Sigmoid colon (tissue), 7 donors: ENCODE data around the gene PTGIS. TPM values are rescaled to one million over a fixed set of nuclear protein-coding genes. Genes with fewer than 3 reads are reported as not detected.

Experiments
- DNase-seq: peaks from one replicate; pipeline ENCODE4 v3.0.0-alpha.2; 2019
- H3K27ac ChIP-seq, 4 donors: fragments of 200-600 bp; sonication (generic); one replicate each; pipeline ENCODE4 v1.5.1; 2016 to 2019; ENCODE audit warnings: mild to moderate bottlenecking in 1 of 4
- H3K27me3 ChIP-seq, 3 donors: fragments of 200-600 bp; sonication (generic); one replicate each; pipeline ENCODE4 v1.5.1; 2019; ENCODE audit warnings: mild to moderate bottlenecking in 1 of 3
- H3K36me3 ChIP-seq, 4 donors: fragments of 200-600 bp; sonication (generic); one replicate each; pipeline ENCODE4 v1.5.1; 2016 to 2019
- H3K4me1 ChIP-seq, 4 donors: fragments of 200-600 bp; sonication (generic); one replicate each; pipeline ENCODE4 v1.5.1; 2017 to 2019
- H3K4me3 ChIP-seq, 4 donors: fragments of 200-600 bp; sonication (generic); one replicate each; pipeline ENCODE4 v1.5.1; 2017 to 2019; ENCODE audit warnings: mild to moderate bottlenecking in 2 of 4, moderate library complexity in 1 of 4
- H3K9me3 ChIP-seq, 4 donors: fragments of 200-600 bp in 3 of 4; sonication (generic) in 3 of 4; one replicate each; pipeline versions ENCODE4 v1.5.1 to v1.6.1; 2013 to 2019
- EP300 ChIP-seq, 4 donors: sonication (generic); formaldehyde crosslinking; IDR thresholded peaks; one replicate each; pipeline ENCODE4 v1.6.1; 2017; ENCODE audit warnings: antibody characterized with exemption in 4 of 4
- POLR2A ChIP-seq, 2 donors: fragments of 450-650 bp; IDR thresholded peaks; one replicate each; pipeline ENCODE4 v1.6.1; 2016; ENCODE audit warnings: antibody characterized with exemption in 2 of 2, mild to moderate bottlenecking in 2 of 2, moderate library complexity in 2 of 2
- POLR2AphosphoS5 ChIP-seq, 4 donors: sonication (generic); formaldehyde crosslinking; IDR thresholded peaks; one replicate each; pipeline ENCODE4 v1.6.1; 2017; ENCODE audit warnings: antibody characterized with exemption in 4 of 4
- WGBS, 2 donors: extraction: QIAGEN DNeasy Blood & Tissue Kit; methylation state at CpG; one replicate each; pipeline ENCODE4 v1.1.7; 2013; 5-methylcytosine and 5-hydroxymethylcytosine counted together
- intact Hi-C: fragments of 100-400 bp; cut with DNase I; formaldehyde crosslinking; loops from one replicate; pipeline ENCODE4 v1.15.1; 2023
- polyA plus RNA-seq, 3 donors: library from polyadenylated mRNA; stranded (reverse); fragments of 200-250 nt; gene quantifications; one replicate each; pipeline ENCODE4 v1.2.3, GENCODE V29; 2013
- total RNA-seq, 4 donors: library from RNA; depleted of rRNA; stranded (reverse); fragments of >200 nt; gene quantifications; one replicate each; pipeline ENCODE4 v1.1.0, GENCODE V29; 2016
- TF ChIP-seq, protein P1 (sequence below), 4 experiments: fragments of 450-650 bp in 3 of 4; fragments of 200-600 bp in 1 of 4; IDR thresholded peaks; one replicate each; pipeline ENCODE4 v1.5.1; 2016 to 2019; ENCODE audit warnings: antibody characterized with exemption in 4 of 4, mild to moderate bottlenecking in 3 of 4, moderate library complexity in 2 of 4
- donor health status: healthy with polysubstance abuse.
- donor health status: Bipolar disorder and iron deficiency.
- donor health status: healthy.

Gene PTGIS
- total and polyA plus RNA-seq, 7 donors = 0.46 to 241 (median 55.3) TPM

DNA sequence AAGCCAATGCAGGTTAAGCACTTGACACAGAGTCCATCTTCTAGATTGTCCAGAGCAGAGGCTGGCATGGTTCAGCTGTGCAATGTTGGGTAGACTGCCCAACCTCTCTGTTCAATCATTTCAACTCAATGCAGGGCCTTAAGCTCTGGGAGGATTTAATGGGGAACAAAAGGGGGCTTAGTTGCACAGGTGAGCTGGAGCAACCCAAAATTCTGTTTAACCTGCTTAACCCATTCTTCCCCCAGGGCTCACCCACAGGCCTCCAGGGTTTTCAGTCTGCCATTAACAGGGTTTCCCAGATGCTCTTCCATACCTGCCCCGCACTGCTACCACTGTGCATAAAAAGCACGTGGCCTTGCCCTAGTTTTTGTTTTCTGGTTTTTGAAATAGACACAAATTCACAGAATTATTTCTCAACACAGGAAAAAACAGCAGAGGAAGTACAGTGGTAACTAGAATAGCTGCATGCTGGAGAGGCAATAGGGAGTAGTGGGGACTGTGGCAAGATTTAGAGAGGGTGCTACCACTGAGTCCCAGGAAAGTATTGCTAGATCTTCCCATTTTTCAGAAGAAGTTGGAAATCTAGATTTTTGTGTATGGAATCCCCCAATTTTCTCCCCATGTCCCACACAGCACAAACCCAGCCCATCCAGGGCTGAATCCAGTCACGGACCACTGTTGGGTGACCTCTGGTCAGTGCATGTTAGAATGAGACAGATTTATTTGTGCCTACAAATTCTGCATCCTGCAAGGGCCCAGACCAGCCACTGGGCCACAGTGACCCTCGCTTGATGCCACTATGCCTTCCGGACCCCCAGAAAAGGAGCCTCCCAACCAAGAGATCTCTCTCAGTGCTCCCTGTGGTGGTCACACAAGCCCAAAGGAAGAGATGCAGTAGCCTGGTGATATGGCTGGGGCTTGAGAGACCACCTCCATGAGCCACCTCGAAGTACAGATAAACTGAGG is 4.6 kb downstream of the PTGIS start:
- H3K27ac ChIP-seq = peak overlapping the region; percentile 75 to 91 (median 78)
- WGBS, 2 donors = 90% methylated on average over 6 of the region's 6 CpGs
- no peaks in the 10 kb centered on the region for H3K9me3 ChIP-seq
- peaks cover 0 to 10% (median 5%) of the 10 kb centered on the region in 3 donors for H3K27me3 ChIP-seq
- H3K4me1 ChIP-seq = peaks cover 0 to 51% (median 31%) of the 10 kb centered on the region in 4 donors
- peak; percentile 30 for DNase-seq
- H3K4me3 ChIP-seq = peak overlapping the region in 2 of 4 donors; percentile 18 to 22
- intact Hi-C loops = no loop called here
- H3K36me3 ChIP-seq = no peaks in the 10 kb centered on the region
- TF ChIP-seq POLR2AphosphoS5 (IDR thresholded peaks at IDR 0.05) = no peak
- TF ChIP-seq EP300 (IDR thresholded peaks at IDR 0.05) = no peak
- TF ChIP-seq POLR2A (IDR thresholded peaks at IDR 0.05) = no peak
- TF ChIP-seq, protein P1, sequence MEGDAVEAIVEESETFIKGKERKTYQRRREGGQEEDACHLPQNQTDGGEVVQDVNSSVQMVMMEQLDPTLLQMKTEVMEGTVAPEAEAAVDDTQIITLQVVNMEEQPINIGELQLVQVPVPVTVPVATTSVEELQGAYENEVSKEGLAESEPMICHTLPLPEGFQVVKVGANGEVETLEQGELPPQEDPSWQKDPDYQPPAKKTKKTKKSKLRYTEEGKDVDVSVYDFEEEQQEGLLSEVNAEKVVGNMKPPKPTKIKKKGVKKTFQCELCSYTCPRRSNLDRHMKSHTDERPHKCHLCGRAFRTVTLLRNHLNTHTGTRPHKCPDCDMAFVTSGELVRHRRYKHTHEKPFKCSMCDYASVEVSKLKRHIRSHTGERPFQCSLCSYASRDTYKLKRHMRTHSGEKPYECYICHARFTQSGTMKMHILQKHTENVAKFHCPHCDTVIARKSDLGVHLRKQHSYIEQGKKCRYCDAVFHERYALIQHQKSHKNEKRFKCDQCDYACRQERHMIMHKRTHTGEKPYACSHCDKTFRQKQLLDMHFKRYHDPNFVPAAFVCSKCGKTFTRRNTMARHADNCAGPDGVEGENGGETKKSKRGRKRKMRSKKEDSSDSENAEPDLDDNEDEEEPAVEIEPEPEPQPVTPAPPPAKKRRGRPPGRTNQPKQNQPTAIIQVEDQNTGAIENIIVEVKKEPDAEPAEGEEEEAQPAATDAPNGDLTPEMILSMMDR (IDR thresholded peaks at IDR 0.05) = no peak

DNA sequence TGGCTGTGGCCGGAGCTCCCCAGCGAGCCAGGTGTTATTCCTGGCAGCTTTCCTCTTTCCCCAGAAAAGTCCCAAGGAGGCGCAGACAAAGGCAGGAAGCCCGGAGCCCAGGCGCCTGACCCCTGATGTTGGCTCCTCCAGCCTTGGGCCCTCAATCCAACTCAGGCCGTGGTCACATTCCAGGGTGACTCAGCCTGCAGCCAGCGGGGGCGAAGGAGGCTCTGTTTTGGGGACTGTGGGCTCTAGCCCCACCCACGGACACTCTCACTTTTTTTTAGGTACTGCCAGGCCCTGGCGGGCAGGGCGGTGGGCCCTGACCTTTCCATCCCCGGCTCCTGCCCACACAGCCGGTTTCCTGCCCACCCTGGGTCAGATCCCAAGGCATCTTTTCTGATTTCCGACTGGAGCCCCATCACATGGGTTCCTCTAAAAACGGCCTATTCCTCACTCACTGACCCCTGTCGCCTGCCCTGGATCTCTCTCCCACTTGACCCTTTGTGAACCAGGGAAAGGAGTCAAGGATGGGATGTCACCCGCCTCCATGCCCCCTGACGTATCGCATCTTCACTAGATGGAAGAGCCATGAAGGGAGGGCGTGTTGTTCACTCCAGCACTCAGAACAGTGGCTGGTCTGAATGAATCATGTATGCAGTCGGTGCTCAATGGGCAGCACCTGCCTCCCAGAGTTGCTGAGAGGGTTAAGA is 5.5 kb downstream of the PTGIS start:
- peak overlapping the region in 2 of 4 donors; percentile 18 to 22 for H3K4me3 ChIP-seq
- H3K4me1 ChIP-seq = peaks cover 0 to 53% (median 32%) of the 10 kb centered on the region in 4 donors
- intact Hi-C loops = no loop called here
- DNase-seq = peak; percentile 94
- WGBS, 2 donors = 66 to 72% methylated on average over 21 of the region's 21 CpGs
- TF ChIP-seq, protein P1 (IDR thresholded peaks at IDR 0.05) = no peak
- TF ChIP-seq EP300 (IDR thresholded peaks at IDR 0.05) (peak in 1 of 4 donors; percentile 21), POLR2AphosphoS5 (IDR thresholded peaks at IDR 0.05) (peak; percentile 36 to 83 (median 44)), POLR2A (IDR thresholded peaks at IDR 0.05) (no peak)
- no peaks in the 10 kb centered on the region for H3K36me3 ChIP-seq
- no peaks in the 10 kb centered on the region for H3K9me3 ChIP-seq
- peaks cover 0 to 3% (median 0%) of the 10 kb centered on the region in 3 donors for H3K27me3 ChIP-seq
- peak overlapping the region; percentile 75 to 91 (median 78) for H3K27ac ChIP-seq

DNA sequence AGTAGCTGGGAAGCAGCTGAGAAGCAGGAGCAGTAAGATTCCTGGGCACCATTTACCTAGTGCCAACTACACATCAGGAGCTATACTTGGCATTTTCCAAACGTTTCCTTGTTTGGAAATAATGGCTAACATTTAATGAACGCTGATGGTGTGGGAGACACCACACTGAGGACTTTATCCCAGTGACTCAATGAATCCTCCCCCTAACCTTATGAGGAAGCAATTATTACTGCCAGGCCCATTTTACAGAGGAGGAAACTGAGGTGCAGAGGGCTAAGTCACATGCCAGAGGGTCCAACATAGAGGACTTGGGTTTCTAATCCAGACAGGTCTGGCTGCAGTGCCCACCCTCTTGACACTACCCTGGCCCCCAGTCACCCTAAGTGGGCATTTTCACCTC is 6.1 kb downstream of the PTGIS start:
- Histone ChIP-seq H3K27me3 (no peaks in the 10 kb centered on the region), H3K27ac (peak overlapping the region; percentile 75 to 91 (median 78)), H3K4me3 (peak overlapping the region in 2 of 4 donors; percentile 10 to 22), H3K36me3 (no peaks in the 10 kb centered on the region), H3K9me3 (no peaks in the 10 kb centered on the region), H3K4me1 (peaks cover 0 to 54% (median 32%) of the 10 kb centered on the region in 4 donors)
- intact Hi-C loops = no loop called here
- WGBS, 2 donors = 55 to 74% methylated on average over 2 of the region's 2 CpGs
- no peak for DNase-seq
- TF ChIP-seq, protein P1 (IDR thresholded peaks at IDR 0.05) = no peak
- TF ChIP-seq POLR2A (IDR thresholded peaks at IDR 0.05) (no peak), EP300 (IDR thresholded peaks at IDR 0.05) (no peak), POLR2AphosphoS5 (IDR thresholded peaks at IDR 0.05) (no peak)

DNA sequence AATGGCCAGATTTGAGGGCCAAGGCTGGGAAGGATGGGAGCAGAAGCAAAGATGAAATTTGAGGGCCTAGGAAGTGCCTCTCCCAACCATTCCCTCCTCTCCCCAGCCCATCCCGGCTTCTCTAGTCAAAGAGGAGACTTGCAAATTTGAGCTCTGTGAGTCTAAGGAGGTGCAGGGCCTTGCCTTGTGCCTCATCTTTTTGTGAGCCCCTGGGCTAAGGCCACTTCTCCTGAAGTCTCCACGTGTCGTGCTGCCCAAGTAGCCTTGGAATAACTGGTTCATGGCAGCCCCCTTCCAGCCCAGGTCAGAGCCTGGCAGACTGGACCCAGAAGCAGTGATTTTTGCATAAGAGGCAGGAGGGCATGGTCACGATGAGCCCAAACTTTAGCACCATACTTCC is 6.7 kb downstream of the PTGIS start:
- H3K4me3 ChIP-seq = no peak overlapping the region
- intact Hi-C loops = no loop called here
- no peaks in the 10 kb centered on the region for H3K9me3 ChIP-seq
- H3K4me1 ChIP-seq = peaks cover 0 to 59% (median 32%) of the 10 kb centered on the region in 4 donors
- H3K27ac ChIP-seq = peak overlapping the region; percentile 75 to 91 (median 78)
- no peaks in the 10 kb centered on the region for H3K27me3 ChIP-seq
- DNase-seq = peak; percentile 56
- TF ChIP-seq, protein P1 (IDR thresholded peaks at IDR 0.05) = no peak
- TF ChIP-seq EP300 (IDR thresholded peaks at IDR 0.05) (no peak), POLR2AphosphoS5 (IDR thresholded peaks at IDR 0.05) (no peak), POLR2A (IDR thresholded peaks at IDR 0.05) (no peak)
- WGBS, 2 donors = 83 to 88% methylated on average over 4 of the region's 4 CpGs
- H3K36me3 ChIP-seq = no peaks in the 10 kb centered on the region
